Activated naive CD8-positive, alpha-beta T cell treated with anti-CD3 and anti-CD28 coated beads, Interleukin-2, amount 50 U/mL, for 16 hours (primary cell): Measurements from ENCODE around the gene DYNLRB2.

Source experiments
- DNase-seq: peaks from one replicate; pipeline ENCODE4 v3.0.0-alpha.2; 2020; ENCODE audit warnings: low read depth, low spot score

DYNLRB2 gene

GRCh38 chr16:80540516-80541305 is at the start of gene DYNLRB2:
DYNLRB2 (plus strand) TSS chr16:80540993; CDS start chr16:80541077, 84 bp downstream.
- DNase-seq: peak; percentile 74

- DNase-seq: no peak
Observed at GRCh38 chr16:80500116-80500859, 40.5 kb upstream of the DYNLRB2 start.

DNA sequence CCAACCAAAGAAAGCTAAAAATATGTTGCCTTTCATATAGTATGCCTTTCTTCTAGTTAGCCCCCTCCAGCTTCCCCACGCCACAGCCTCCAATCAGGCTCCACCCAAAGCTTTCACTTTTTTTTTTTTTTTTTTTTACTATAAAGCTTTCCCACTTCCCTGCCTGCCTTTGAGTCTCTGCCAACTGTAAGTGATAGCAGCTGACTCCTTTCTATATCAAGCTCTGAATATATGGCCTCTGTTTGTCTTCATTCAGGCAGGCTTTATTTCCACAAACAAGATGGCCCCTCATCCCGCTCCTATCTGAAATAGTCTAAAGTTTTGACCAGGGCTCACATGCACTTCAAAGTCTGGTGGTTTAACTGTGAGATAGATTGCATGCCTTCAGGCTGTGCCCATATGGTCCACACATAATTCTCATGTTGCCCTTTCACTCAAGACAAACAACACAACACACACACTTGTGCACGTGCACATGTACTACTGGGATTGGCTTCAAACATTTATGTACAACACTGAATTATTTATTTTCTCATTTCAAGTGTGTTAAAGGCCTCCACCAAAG is 39.8 kb upstream of the DYNLRB2 start:
- no peak for DNase-seq

GRCh38 chr16:80503107-80503506 is 37.7 kb upstream of the DYNLRB2 start:
- DNase-seq: no peak

- DNase-seq: no peak
Observed at GRCh38 chr16:80507538-80507937, 33.3 kb upstream of the DYNLRB2 start.

GRCh38 chr16:80509872-80510271 is 30.9 kb upstream of the DYNLRB2 start:
- DNase-seq: no peak

DNA sequence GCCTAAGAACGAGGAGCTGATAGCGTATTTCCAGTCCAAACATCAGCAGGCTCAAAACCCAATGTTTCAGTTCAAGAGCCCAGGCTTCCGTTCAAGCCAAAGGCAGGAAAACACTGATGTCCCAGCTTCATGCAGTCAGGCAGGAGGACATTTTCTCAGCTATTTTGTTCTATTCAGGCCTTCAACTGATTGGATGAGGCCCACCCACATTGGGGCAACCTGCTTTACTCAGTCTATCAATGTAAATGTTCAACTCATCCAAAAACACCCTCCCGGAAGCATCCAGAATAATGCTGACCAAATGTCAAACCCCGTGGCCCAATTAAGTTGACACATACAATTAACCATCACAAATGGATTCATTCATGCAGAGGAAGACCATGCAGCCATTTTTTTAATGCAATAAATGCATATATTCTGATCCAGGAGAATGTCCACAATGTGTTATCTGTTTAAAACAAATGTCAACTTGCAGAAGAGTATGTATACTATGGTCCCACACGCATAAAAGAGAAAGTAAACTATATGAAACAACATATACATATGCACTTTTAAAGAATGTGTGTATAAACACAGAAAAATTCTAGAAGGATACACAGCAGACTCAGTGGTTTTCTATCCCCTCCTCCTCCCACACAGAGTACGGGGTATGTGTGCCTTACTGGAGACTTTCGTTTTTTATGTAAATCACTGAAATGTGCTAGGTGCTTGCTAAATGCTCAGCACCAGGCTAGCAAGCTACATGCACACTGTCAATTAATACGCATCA is 28.8 kb upstream of the DYNLRB2 start:
- DNase-seq: no peak

GRCh38 chr16:80512593-80512853 is 28.3 kb upstream of the DYNLRB2 start:
- DNase-seq: no peak

DNA sequence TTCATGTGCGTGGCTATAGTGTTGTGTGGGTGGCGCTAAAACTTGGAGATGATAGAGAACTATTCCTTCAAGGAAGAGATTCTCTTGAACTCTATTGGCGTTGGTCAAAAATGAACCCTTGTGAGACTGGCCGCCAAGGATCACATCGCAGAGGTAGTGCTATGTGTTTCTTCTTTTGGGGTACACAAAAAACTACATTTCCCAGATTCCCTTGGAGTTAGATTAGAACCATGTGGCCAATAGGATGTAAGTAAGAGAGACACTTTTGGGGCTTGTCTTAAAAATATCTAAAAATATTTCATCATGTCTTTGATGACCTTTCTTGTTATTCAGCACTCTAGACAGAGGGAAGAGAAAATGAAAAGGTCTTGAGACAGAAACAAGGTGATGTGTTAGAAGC is 25.4 kb upstream of the DYNLRB2 start:
- DNase-seq: no peak

GRCh38 chr16:80517846-80518245 is 22.9 kb upstream of the DYNLRB2 start:
- no peak for DNase-seq

DNA sequence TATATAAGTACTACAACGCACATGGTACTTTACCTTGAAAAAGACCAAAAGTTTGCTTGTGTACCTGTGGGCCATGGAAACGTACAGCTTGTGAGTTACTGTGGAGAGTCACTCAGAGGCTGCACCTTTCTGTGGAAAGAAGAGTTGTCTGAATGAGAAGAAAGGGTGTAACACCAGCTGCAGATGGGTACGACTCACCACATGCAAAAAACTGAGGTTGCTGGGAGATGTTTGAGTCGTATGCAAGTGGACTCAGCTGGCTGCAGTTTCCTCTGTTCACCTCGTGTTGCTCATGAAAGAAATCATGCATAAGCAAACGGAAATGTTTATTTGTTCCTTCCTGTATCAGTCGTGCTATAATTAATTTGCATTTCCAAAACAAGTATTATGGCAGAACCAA is 22.4 kb upstream of the DYNLRB2 start:
- no peak for DNase-seq

GRCh38 chr16:80519189-80519588 is 21.6 kb upstream of the DYNLRB2 start:
- DNase-seq: no peak

DNA sequence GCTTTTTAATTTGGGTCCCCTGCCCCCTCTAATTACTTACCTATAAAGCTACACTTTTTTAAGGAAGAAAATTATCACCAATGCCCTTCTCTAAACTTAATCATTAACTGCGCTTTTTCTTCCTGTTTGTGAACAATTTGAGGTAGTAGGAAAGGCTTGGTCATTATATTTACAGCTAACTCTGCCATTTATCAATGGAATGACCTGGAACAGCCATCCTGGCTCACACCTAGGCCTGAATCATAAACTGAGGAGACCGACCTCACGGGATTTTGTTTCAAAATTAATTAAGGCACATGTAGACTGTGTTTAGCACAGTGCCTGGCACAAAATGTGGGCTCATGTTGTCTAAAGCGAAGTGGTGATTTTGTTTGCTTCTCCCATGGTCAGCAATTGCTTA is 15.4 kb upstream of the DYNLRB2 start:
- no peak for DNase-seq

GRCh38 chr16:80526418-80527061 is 14.3 kb upstream of the DYNLRB2 start:
- peak; percentile 17 for DNase-seq

DNA sequence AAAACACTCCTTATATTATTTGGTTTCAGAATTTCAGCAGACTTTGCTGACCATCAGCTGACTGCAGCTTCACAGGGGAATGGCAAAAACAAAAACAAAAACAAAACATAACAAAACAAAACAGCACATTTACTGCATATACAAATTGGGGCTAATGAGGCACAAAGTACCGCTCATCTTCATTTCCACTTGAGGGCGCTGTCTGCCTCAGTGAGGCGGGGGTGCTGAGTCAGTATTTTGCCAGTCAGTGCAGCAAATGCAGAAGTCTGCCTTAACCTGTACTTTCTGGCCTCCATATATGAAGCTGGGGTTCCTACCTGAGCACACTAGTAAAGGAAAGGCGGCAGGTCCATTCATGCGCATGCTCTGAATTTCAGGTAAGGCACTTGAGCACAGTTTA is 13.5 kb upstream of the DYNLRB2 start:
- no peak for DNase-seq

DNA sequence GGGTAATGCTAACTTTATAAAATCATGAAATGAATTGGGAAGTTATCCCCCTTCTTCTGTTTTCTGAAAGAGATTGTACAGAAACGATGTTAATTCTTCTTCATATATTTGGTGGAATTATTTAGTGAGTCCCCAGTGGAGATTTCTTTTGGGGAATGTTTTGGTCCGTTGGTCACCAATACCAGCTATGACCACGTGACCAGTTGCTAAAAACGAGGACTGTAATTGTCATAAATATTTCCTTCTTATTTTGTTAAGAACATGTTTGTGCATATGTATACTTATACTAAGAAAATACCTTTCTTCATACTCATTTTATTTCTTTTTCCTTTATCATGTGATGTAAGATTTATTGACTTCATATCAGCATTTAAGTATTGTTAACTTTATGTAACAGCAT is 10.3 kb upstream of the DYNLRB2 start:
- DNase-seq: no peak

DNA sequence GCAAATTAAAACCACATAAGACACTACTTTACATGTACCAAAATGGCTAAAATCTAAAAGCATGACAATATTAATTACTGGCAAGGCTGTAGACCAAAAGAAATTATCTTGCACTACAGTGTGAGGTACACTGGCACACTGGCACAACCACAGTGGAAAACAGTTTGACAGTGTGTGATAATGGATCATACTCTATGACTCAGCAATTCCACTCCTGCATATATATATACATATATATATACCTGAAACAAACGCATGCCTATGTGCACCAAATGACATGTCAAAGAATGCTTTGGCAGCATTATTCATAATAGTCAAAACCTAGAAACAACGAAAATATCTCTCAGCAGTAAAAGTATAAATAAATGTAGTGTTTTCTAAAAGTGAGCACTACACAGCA is 4.6 kb upstream of the DYNLRB2 start:
- no peak for DNase-seq

GRCh38 chr16:80541306-80541694 is 507 bp downstream of the DYNLRB2 start:
- no peak for DNase-seq

DNA sequence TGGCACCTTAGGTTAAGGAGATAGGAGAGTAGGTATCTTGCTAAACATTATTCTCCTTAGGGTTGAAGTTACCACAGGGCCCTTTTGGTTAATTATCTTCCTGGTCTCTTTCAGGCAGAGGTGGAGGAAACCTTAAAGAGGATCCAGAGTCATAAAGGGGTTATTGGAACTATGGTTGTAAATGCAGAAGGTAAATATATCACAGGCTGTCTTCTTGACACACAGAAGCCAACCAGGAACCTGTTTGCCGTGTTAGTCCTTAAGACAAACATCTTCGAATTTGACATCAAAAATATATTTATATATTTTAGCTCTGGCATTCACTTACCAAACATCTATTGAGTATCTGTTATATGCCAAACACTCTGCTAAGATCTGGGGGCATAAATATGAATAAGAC is 2.4 kb downstream of the DYNLRB2 start:
- DNase-seq: no peak

GRCh38 chr16:80544326-80544725 is 3.5 kb downstream of the DYNLRB2 start:
- no peak for DNase-seq

- no peak for DNase-seq
Observed at GRCh38 chr16:80546249-80546648, 5.5 kb downstream of the DYNLRB2 start.

GRCh38 chr16:80547145-80547544 is 6.4 kb downstream of the DYNLRB2 start:
- DNase-seq: no peak
